ENCODE data around the gene ZC3H7A.

ZC3H7A gene

DNA sequence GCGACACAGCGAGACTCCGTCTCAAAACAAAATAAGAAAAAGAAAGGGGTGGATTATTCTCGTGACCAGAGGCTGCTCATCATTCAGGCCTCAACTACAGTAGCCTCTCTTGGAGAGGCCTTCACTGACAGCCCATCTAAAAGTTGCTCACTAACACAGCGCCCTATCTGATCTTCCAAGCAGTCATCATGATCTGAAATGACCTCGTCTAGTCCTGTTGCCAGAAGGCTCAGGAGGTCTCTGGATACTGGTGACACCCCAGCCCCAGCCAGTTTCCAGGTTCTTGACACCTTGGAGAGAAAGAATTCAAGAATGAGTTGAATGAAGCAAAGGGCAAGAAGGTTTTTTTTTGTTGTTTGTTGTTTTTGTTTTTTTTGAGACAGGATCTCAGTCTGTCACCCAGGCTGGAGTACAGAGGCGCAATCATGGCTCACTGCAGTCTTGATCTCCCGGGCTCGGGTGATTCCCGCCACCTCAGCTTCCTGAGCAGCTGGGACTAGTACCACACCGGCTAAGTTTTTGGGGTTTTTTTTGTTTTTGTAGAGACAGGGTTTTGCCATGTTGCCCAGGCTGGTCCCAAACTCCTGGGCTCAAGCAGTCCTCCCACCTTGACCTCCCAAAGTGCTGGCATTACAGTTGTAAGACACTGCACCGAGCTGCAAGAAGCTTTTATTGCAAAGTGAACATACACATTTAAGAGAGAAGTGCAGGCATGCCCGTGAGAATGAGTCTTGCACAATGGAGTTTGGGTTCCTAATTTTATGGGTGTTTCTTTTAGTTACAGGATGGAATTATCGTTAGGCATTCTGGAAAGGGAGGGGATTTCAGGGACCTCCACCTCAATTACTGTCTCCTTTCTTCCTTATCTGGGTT lies 2.7 kb upstream of the ZC3H7A start:
- H3K9ac ChIP-seq (ENCODE audit: low read length): peak overlapping the region; percentile 1
- DNase-seq (ENCODE audit: low read depth): no peak

DNA sequence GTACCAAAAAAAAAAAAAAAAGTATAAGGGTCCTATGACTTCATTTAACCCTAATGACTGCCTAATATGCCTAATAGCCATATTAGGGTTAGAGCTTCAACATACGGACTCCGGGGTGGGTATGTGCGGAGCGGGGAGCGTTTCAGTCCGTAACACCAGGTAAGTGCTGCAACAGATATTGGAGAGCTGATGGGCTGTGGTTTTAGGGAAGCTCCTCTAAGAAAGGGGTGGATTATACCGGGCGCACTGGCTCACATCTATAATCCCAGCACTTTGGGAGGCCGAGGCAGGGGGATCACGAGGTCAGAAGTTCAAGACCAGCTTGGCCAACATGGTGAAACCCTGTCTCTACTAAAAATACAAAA lies 1.9 kb upstream of the ZC3H7A start:
- H3K27me3 ChIP-seq (replicated peaks; ENCODE audit: control insufficient read depth, insufficient read depth, low read length): no peaks in the 10 kb centered on the region
- H3K9ac ChIP-seq (ENCODE audit: low read length): peak overlapping the region; percentile 95
- no peaks in the 10 kb centered on the region for H3K9me3 ChIP-seq (ENCODE audit: control insufficient read depth, low read length)
- no peaks in the 10 kb centered on the region for H3K36me3 ChIP-seq (ENCODE audit: control insufficient read depth, insufficient read depth, low read length, severe bottlenecking)
- peak overlapping the region; percentile 95 for H3K4me3 ChIP-seq (ENCODE audit: low read length)
- peaks cover 51% of the 10 kb centered on the region for H3K4me1 ChIP-seq (ENCODE audit: control insufficient read depth, insufficient read depth, low read length)
- DNase-seq (ENCODE audit: low read depth): no peak

More for the DNA sequence above, 2.7 kb upstream of the ZC3H7A start:
- Histone ChIP-seq H3K27me3 (replicated peaks; ENCODE audit: control insufficient read depth, insufficient read depth, low read length) (no peaks in the 10 kb centered on the region), H3K4me1 (ENCODE audit: control insufficient read depth, insufficient read depth, low read length) (peaks cover 43% of the 10 kb centered on the region), H3K36me3 (ENCODE audit: control insufficient read depth, insufficient read depth, low read length, severe bottlenecking) (no peaks in the 10 kb centered on the region), H3K4me3 (ENCODE audit: low read length) (peak overlapping the region; percentile 24), H3K9me3 (ENCODE audit: control insufficient read depth, low read length) (no peaks in the 10 kb centered on the region)

DNA sequence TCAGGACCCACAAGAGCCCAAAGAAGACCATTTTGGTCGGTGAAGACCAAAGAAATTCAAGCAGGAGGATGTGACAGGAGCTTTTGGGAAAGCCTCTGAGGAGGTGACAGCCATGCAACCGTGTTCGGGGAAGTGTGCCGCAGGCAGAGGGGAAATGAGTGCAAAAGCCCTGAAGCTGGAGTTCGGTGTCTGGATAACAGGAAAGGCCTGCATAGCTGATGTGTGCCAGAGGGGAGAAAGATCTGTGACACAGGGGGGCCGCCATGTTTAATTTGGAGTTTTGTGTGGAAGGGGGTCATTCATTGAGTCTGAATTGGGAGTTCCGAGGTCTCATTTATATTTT lies 870 bp upstream of the ZC3H7A start:
- Histone ChIP-seq H3K9me3 (ENCODE audit: control insufficient read depth, low read length) (no peaks in the 10 kb centered on the region), H3K27me3 (replicated peaks; ENCODE audit: control insufficient read depth, insufficient read depth, low read length) (no peaks in the 10 kb centered on the region), H3K36me3 (ENCODE audit: control insufficient read depth, insufficient read depth, low read length, severe bottlenecking) (no peaks in the 10 kb centered on the region), H3K4me1 (ENCODE audit: control insufficient read depth, insufficient read depth, low read length) (peaks cover 61% of the 10 kb centered on the region), H3K4me3 (ENCODE audit: low read length) (peak overlapping the region; percentile 95), H3K9ac (ENCODE audit: low read length) (peak overlapping the region; percentile 95)
- peak; percentile 39 for DNase-seq (ENCODE audit: low read depth)

DNA sequence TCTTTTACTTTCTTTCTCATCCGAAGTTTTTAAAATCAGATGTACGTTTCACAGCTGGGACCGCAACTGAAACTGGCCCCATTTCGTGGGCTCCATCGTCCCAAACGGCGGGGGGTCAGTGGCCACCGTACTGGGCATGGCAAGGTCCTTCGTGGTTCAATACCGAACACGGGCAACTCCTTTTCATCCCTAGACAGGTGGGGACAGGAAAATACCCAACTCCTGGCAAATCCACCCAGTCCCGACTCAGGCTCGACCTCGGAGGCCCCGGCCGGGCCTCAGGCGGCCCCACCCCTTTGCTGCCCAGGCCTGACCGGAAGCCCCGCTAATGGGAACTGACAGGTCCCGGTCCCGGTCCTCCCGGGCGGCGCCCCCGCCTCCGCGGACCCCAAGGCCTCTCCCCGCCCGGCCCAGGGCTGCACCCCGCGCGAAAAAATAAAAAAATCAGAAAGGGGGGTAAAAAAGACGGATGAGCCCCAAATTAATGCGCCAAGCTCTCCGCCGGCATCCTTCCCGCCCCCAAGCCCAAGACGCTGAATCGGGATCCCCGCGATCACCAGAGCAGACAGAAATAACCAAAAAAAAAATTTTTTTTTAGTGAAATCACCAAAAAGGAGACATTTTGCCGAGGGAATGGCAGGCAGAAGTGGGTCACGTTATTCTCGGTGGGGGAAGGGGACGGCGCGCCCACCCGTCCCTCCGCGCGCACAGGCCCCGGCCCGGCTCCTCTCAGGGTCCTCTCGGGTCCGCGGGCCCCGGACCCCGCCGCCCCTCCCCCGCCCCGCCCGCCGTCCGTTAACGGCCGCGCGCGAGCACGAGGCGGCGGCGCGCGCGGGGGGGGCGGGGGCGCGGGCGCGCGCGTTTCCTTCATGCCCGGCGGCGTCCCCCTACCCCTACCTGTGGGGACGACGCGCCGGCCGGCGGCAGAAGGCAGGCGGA lies 562 bp downstream of the ZC3H7A start:
- H3K36me3 ChIP-seq (ENCODE audit: control insufficient read depth, insufficient read depth, low read length, severe bottlenecking): no peaks in the 10 kb centered on the region
- peaks cover 68% of the 10 kb centered on the region for H3K4me1 ChIP-seq (ENCODE audit: control insufficient read depth, insufficient read depth, low read length)
- H3K9ac ChIP-seq (ENCODE audit: low read length): peak overlapping the region; percentile 98
- no peaks in the 10 kb centered on the region for H3K9me3 ChIP-seq (ENCODE audit: control insufficient read depth, low read length)
- DNase-seq (ENCODE audit: low read depth): peak; percentile 86
- no peaks in the 10 kb centered on the region for H3K27me3 ChIP-seq (replicated peaks; ENCODE audit: control insufficient read depth, insufficient read depth, low read length)
- H3K4me3 ChIP-seq (ENCODE audit: low read length): peak overlapping the region; percentile 88

DNA sequence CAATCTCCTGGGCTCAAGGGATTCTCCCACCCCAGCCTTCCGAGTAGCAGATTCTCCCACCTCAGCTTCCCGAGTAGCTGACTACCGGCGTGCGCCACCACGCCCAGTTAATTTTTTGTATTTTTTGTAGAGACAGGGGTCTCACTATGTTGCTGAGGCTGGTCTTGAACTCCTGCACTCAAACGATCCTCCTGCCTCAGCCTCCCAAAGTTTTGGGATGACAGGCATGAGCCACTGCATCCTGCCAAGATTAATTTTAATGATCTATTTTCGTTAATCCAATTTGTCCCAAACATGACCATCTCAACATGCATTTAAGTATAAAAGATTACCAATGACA lies 1.2 kb downstream of the ZC3H7A start:
- Histone ChIP-seq H3K4me1 (ENCODE audit: control insufficient read depth, insufficient read depth, low read length) (peaks cover 72% of the 10 kb centered on the region), H3K36me3 (ENCODE audit: control insufficient read depth, insufficient read depth, low read length, severe bottlenecking) (no peaks in the 10 kb centered on the region), H3K27me3 (replicated peaks; ENCODE audit: control insufficient read depth, insufficient read depth, low read length) (no peaks in the 10 kb centered on the region), H3K4me3 (ENCODE audit: low read length) (peak overlapping the region; percentile 88), H3K9ac (ENCODE audit: low read length) (peak overlapping the region; percentile 98), H3K9me3 (ENCODE audit: control insufficient read depth, low read length) (no peaks in the 10 kb centered on the region)
- no peak for DNase-seq (ENCODE audit: low read depth)

- Histone ChIP-seq H3K4me3 (ENCODE audit: low read length) (peak overlapping the region; percentile 88), H3K36me3 (ENCODE audit: control insufficient read depth, insufficient read depth, low read length, severe bottlenecking) (no peaks in the 10 kb centered on the region), H3K9ac (ENCODE audit: low read length) (peak overlapping the region; percentile 98), H3K27me3 (replicated peaks; ENCODE audit: control insufficient read depth, insufficient read depth, low read length) (no peaks in the 10 kb centered on the region), H3K9me3 (ENCODE audit: control insufficient read depth, low read length) (no peaks in the 10 kb centered on the region), H3K4me1 (ENCODE audit: control insufficient read depth, insufficient read depth, low read length) (peaks cover 72% of the 10 kb centered on the region)
- peak; percentile 54 for DNase-seq (ENCODE audit: low read depth)
Measured at GRCh38 chr16:11794996-11795886, 1.8 kb downstream of the ZC3H7A start.

DNA sequence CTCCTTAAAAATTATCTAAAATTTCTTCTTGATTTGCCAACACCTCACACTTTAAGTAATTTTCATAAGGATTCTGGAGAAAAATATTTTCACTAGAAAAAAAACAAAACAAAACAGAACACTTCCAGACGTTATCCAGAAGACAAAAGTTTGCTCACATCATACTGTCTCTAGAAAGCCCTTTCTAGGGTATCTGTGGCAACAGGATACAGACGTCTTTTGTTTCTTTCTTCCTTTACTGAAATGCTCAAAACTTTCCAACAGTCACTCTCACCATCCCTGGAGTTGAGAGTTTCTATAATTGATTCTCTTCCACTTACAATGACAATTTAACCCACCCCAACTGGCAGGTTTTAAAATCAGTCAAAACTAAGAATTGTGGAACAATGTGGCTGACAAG lies 2.6 kb downstream of the ZC3H7A start:
- no peaks in the 10 kb centered on the region for H3K36me3 ChIP-seq (ENCODE audit: control insufficient read depth, insufficient read depth, low read length, severe bottlenecking)
- no peak for DNase-seq (ENCODE audit: low read depth)
- peaks cover 67% of the 10 kb centered on the region for H3K4me1 ChIP-seq (ENCODE audit: control insufficient read depth, insufficient read depth, low read length)

GRCh38 chr16:11793840-11794239 lies 3.2 kb downstream of the ZC3H7A start:
- Histone ChIP-seq H3K4me1 (ENCODE audit: control insufficient read depth, insufficient read depth, low read length) (peaks cover 66% of the 10 kb centered on the region), H3K9ac (ENCODE audit: low read length) (peak overlapping the region; percentile 16), H3K27me3 (replicated peaks; ENCODE audit: control insufficient read depth, insufficient read depth, low read length) (no peaks in the 10 kb centered on the region), H3K36me3 (ENCODE audit: control insufficient read depth, insufficient read depth, low read length, severe bottlenecking) (no peaks in the 10 kb centered on the region), H3K4me3 (ENCODE audit: low read length) (peak overlapping the region; percentile 33), H3K9me3 (ENCODE audit: control insufficient read depth, low read length) (no peaks in the 10 kb centered on the region)
- no peak for DNase-seq (ENCODE audit: low read depth)

More for the DNA sequence above, 2.6 kb downstream of the ZC3H7A start:
- H3K27me3 ChIP-seq (replicated peaks; ENCODE audit: control insufficient read depth, insufficient read depth, low read length): no peaks in the 10 kb centered on the region
- peak overlapping the region; percentile 88 for H3K4me3 ChIP-seq (ENCODE audit: low read length)
- no peaks in the 10 kb centered on the region for H3K9me3 ChIP-seq (ENCODE audit: control insufficient read depth, low read length)
- H3K9ac ChIP-seq (ENCODE audit: low read length): peak overlapping the region; percentile 16

GRCh38 chr16:11792410-11793241 lies 4.4 kb downstream of the ZC3H7A start:
- H3K4me3 ChIP-seq (ENCODE audit: low read length): no peak overlapping the region
- H3K4me1 ChIP-seq (ENCODE audit: control insufficient read depth, insufficient read depth, low read length): peaks cover 60% of the 10 kb centered on the region

GRCh38 chr16:11791144-11791828 lies 5.8 kb downstream of the ZC3H7A start:
- no peak for DNase-seq (ENCODE audit: low read depth)
- Histone ChIP-seq H3K9me3 (ENCODE audit: control insufficient read depth, low read length) (no peaks in the 10 kb centered on the region), H3K36me3 (ENCODE audit: control insufficient read depth, insufficient read depth, low read length, severe bottlenecking) (no peaks in the 10 kb centered on the region), H3K9ac (ENCODE audit: low read length) (no peak overlapping the region), H3K4me3 (ENCODE audit: low read length) (no peak overlapping the region), H3K4me1 (ENCODE audit: control insufficient read depth, insufficient read depth, low read length) (peaks cover 60% of the 10 kb centered on the region), H3K27me3 (replicated peaks; ENCODE audit: control insufficient read depth, insufficient read depth, low read length) (no peaks in the 10 kb centered on the region)

More at GRCh38 chr16:11792410-11793241, 4.4 kb downstream of the ZC3H7A start:
- Histone ChIP-seq H3K9ac (ENCODE audit: low read length) (peak overlapping the region; percentile 3), H3K36me3 (ENCODE audit: control insufficient read depth, insufficient read depth, low read length, severe bottlenecking) (no peaks in the 10 kb centered on the region), H3K27me3 (replicated peaks; ENCODE audit: control insufficient read depth, insufficient read depth, low read length) (no peaks in the 10 kb centered on the region), H3K9me3 (ENCODE audit: control insufficient read depth, low read length) (no peaks in the 10 kb centered on the region)
- DNase-seq (ENCODE audit: low read depth): no peak

Measured in adipocyte (in vitro differentiated cells).